SK-N-SH (cell line): ENCODE data around the gene NOL7. TPM values are rescaled to one million over a fixed set of nuclear protein-coding genes. Genes with fewer than 3 reads are reported as not detected.

Experiments used
- CTCF ChIA-PET: fragments of 300-600, 350-600 bp; formaldehyde crosslinking; extraction: SDS; loops from one replicate; lab custom pipeline; 2021; lab: Yijun Ruan, JAX
- POLR2A ChIA-PET: fragments of 350-600 bp; sonication (Branson Sonifier 250); formaldehyde crosslinking; extraction: SDS; loops from one replicate; lab custom pipeline; 2020; ENCODE audit warnings: antibody characterized with exemption, inconsistent platforms; lab: Yijun Ruan, JAX
- DNase-seq: peaks from one replicate; pipeline ENCODE4 v3.0.0; 2012
- H2AFZ ChIP-seq: fragments of 200-600 bp; sonication (generic); 2 replicates; pipeline ENCODE4 v1.8.1; 2016; ENCODE audit warnings: antibody characterized with exemption, mild to moderate bottlenecking, low read depth
- H3F3A ChIP-seq: fragments of 200-600 bp; sonication (generic); replicated peaks from 2 replicates; pipeline ENCODE3; 2016; ENCODE audit warnings: antibody characterized with exemption, mild to moderate bottlenecking; ENCODE audit not compliant: insufficient read depth
- H3K27ac ChIP-seq, 2 experiments: fragments of 200-500 bp in 1 of 2; fragments of 200-600 bp in 1 of 2; sonication (Bioruptor generic) in 1 of 2; sonication (generic), shearing (Covaris generic) in 1 of 2; 2 replicates each; pipeline versions ENCODE4 v1.5.1 to v1.6.1; 2014 to 2016; ENCODE audit warnings: low read depth in 2 of 2, inconsistent platforms in 1 of 2, low read length in 1 of 2, mild to moderate bottlenecking in 1 of 2, mixed read lengths in 1 of 2
- H3K27me3 ChIP-seq: fragments of 200-600 bp; sonication (generic), shearing (Covaris generic); 2 replicates; pipeline ENCODE4 v1.6.1; 2016; ENCODE audit warnings: mixed run types; ENCODE audit not compliant: insufficient read depth
- H3K36me3 ChIP-seq, 2 experiments: fragments of 200-500 bp in 1 of 2; fragments of 200-600 bp in 1 of 2; sonication (Bioruptor generic) in 1 of 2; sonication (generic) in 1 of 2; replicated peaks in 1 of 2; 2 replicates each; pipeline versions ENCODE3 to v1.5.1; 2014 to 2016; ENCODE audit warnings: low read length in 1 of 2, mild to moderate bottlenecking in 1 of 2; ENCODE audit not compliant: insufficient read depth in 2 of 2, control insufficient read depth in 1 of 2
- H3K4me1 ChIP-seq, 2 experiments: fragments of 200-500 bp in 1 of 2; fragments of 200-600 bp in 1 of 2; sonication (Bioruptor generic) in 1 of 2; sonication (generic), shearing (Covaris generic) in 1 of 2; 2 replicates each; pipeline versions ENCODE4 v1.5.1 to v1.6.1; 2014 to 2016; ENCODE audit warnings: low read depth in 1 of 2, low read length in 1 of 2, mixed run types in 1 of 2; ENCODE audit not compliant: insufficient read depth in 2 of 2, control insufficient read depth in 1 of 2
- H3K4me2 ChIP-seq: fragments of 200-600 bp; sonication (generic), shearing (Covaris generic); 2 replicates; pipeline ENCODE4 v1.6.1; 2017; ENCODE audit warnings: mixed run types
- H3K4me3 ChIP-seq, 2 experiments: fragments of 200-500 bp in 1 of 2; fragments of 200-600 bp in 1 of 2; sonication (Bioruptor generic) in 1 of 2; sonication (generic), shearing (Covaris generic) in 1 of 2; 2 replicates each; pipeline versions ENCODE4 v1.5.1 to v1.8.1; 2014 to 2016; ENCODE audit warnings: low read depth in 2 of 2, inconsistent platforms in 1 of 2, low read length in 1 of 2, mild to moderate bottlenecking in 1 of 2, mixed read lengths in 1 of 2, moderate library complexity in 1 of 2
- H3K79me2 ChIP-seq: fragments of 200-600 bp; sonication (generic); 2 replicates; pipeline ENCODE4 v1.8.1; 2017; ENCODE audit warnings: mild to moderate bottlenecking; ENCODE audit not compliant: insufficient read depth
- H3K9ac ChIP-seq: fragments of 200-600 bp; sonication (generic); 2 replicates; pipeline ENCODE4 v1.6.1; 2017; ENCODE audit warnings: mixed run types
- H3K9me2 ChIP-seq: fragments of 200-600 bp; sonication (generic); 2 replicates; pipeline ENCODE4 v1.6.1; 2017; ENCODE audit warnings: mixed run types
- H3K9me3 ChIP-seq: fragments of 200-600 bp; sonication (generic); 2 replicates; pipeline ENCODE4 v1.6.1; 2017; ENCODE audit warnings: mixed run types, mild to moderate bottlenecking, moderate library complexity
- H4K20me1 ChIP-seq: fragments of 200-600 bp; sonication (generic); 2 replicates; pipeline ENCODE4 v1.6.1; 2017; ENCODE audit warnings: mild to moderate bottlenecking, mixed run types; ENCODE audit not compliant: insufficient read depth
- CTCF ChIP-seq: fragments of 200-600 bp; sonication (generic); IDR thresholded peaks from 2 replicates; pipeline ENCODE4 v1.6.1; 2017; ENCODE audit warnings: antibody characterized with exemption, mild to moderate bottlenecking, moderate library complexity
- JUND ChIP-seq: IDR thresholded peaks from 2 replicates; pipeline ENCODE4 v1.4.0; 2012
- MXI1 ChIP-seq: IDR thresholded peaks from 2 replicates; pipeline ENCODE4 v1.6.1; 2012; ENCODE audit warnings: mild to moderate bottlenecking, low read depth, low read length, improper control_type of control experiment
- RAD21 ChIP-seq: IDR thresholded peaks from 2 replicates; pipeline ENCODE4 v1.6.1; 2012; ENCODE audit warnings: mild to moderate bottlenecking, low read length
- REST ChIP-seq: IDR thresholded peaks from 2 replicates; pipeline ENCODE4 v1.6.1; 2012; ENCODE audit warnings: mild to moderate bottlenecking, low read depth, low read length, moderate library complexity
- SIN3A ChIP-seq: IDR thresholded peaks from 2 replicates; pipeline ENCODE4 v1.6.1; 2012; ENCODE audit warnings: low read depth, mild to moderate bottlenecking, low read length, moderate library complexity, borderline replicate concordance
- SMC3 ChIP-seq: IDR thresholded peaks from 2 replicates; pipeline ENCODE4 v1.6.1; 2012; ENCODE audit warnings: low read depth, low read length, improper control_type of control experiment
- TAF1 ChIP-seq: IDR thresholded peaks from 2 replicates; pipeline ENCODE4 v1.6.1; 2012; ENCODE audit warnings: low read depth, mild to moderate bottlenecking, low read length, moderate library complexity, borderline replicate concordance
- USF1 ChIP-seq: IDR thresholded peaks from 2 replicates; pipeline ENCODE4 v1.4.0; 2012; ENCODE audit warnings: low read depth, borderline replicate concordance
- YY1 ChIP-seq: IDR thresholded peaks from 2 replicates; pipeline ENCODE4 v1.4.0; 2012; ENCODE audit warnings: low read depth, mild to moderate bottlenecking
- WGBS: methylation state at CpG from one replicate; pipeline ENCODE4 v1.1.6; 2017; ENCODE audit warnings: low lambda C conversion rate; 5-methylcytosine and 5-hydroxymethylcytosine counted together
- polyA plus RNA-seq, 3 experiments: library from polyadenylated mRNA; depleted of rRNA; stranded (reverse); fragments of >200 nt; gene quantifications; 2 replicates each; pipeline ENCODE4 v1.2.3, GENCODE V29; 2012
- TF ChIP-seq, protein P1 (sequence below): IDR thresholded peaks from 2 replicates; pipeline ENCODE4 v1.4.0; 2012; ENCODE audit warnings: low read depth

The NOL7 gene
- polyA plus RNA-seq, 1 of the 3 experiments (the other 2 are of a cell fraction): 103 TPM

DNA sequence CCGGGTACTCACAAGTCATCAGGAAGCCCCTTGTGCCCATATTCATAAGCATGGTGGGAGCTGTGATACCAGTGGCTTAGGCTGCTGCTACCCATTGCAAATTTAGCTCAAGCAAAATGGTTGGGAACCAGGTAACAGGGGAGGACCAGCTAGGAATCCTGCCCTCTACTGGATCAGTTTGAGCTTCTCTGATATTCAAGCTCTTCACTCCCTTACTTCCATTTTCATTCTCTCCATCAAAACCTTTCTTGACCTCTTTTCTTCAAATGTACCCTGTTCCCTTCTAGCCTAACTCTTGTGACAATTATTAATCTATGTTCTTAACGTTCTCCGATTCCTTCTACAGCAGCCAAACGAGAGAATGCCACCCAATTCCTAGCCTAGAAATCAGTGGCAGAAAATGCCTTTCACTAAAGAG, 9.7 kb downstream of the NOL7 start:
- Histone ChIP-seq H3K9me3 (no peaks in the 10 kb centered on the region), H3K36me3 (peaks cover 79 to 91% of the 10 kb centered on the region in 2 experiments), H3K27me3 (no peaks in the 10 kb centered on the region), H4K20me1 (no peaks in the 10 kb centered on the region), H3K79me2 (peaks cover 5% of the 10 kb centered on the region), H3K9me2 (no peaks in the 10 kb centered on the region), H3K4me1 (no peaks in the 10 kb centered on the region)
- POLR2A ChIA-PET: interaction anchor here (1.6 kb wide), 1 partner anchor 9 kb away, joined by 9 read pairs; the partner anchor contains the start of gene NOL7
- WGBS: 89% methylated on average over 4 of the region's 4 CpGs
- TF ChIP-seq YY1 (no peak), USF1 (no peak), SMC3 (peak; percentile 30; the same call in 1 of the 2 replicates), SIN3A (no peak), RAD21 (peak; percentile 46), REST (no peak), TAF1 (no peak), CTCF (peak; percentile 66), MXI1 (no peak), JUND (no peak)
- TF ChIP-seq, protein P1, sequence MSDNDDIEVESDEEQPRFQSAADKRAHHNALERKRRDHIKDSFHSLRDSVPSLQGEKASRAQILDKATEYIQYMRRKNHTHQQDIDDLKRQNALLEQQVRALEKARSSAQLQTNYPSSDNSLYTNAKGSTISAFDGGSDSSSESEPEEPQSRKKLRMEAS: no peak
- TF ChIP-seq, all 33 proteins: peak for 3
- peaks cover 45% of the 10 kb centered on the region for H3F3A ChIP-seq
- H2AFZ ChIP-seq: no peak overlapping the region
- no peak overlapping the region for H3K9ac ChIP-seq
- no peak overlapping the region for H3K4me2 ChIP-seq
- DNase-seq: peak; percentile 53
- CTCF ChIA-PET: interaction anchor here (0.9 to 1.8 kb wide), 5 partner anchors 9 to 85 kb away, joined by 3 to 12 read pairs (median 9); partner anchors contain the start of gene NOL7
- H3K4me3 ChIP-seq: no peak overlapping the region; a peak in 1 of 4 replicates
- no peak overlapping the region; a peak in 1 of 4 replicates for H3K27ac ChIP-seq
